Measurements from ENCODE around the gene PHKG2.
"Not testable (repeated sequence)": the region's sequence is repeated elsewhere in the genome, so short reads cannot be mapped to it uniquely, and the experiment has no call there.

The PHKG2 gene, protein sequence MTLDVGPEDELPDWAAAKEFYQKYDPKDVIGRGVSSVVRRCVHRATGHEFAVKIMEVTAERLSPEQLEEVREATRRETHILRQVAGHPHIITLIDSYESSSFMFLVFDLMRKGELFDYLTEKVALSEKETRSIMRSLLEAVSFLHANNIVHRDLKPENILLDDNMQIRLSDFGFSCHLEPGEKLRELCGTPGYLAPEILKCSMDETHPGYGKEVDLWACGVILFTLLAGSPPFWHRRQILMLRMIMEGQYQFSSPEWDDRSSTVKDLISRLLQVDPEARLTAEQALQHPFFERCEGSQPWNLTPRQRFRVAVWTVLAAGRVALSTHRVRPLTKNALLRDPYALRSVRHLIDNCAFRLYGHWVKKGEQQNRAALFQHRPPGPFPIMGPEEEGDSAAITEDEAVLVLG

DNA sequence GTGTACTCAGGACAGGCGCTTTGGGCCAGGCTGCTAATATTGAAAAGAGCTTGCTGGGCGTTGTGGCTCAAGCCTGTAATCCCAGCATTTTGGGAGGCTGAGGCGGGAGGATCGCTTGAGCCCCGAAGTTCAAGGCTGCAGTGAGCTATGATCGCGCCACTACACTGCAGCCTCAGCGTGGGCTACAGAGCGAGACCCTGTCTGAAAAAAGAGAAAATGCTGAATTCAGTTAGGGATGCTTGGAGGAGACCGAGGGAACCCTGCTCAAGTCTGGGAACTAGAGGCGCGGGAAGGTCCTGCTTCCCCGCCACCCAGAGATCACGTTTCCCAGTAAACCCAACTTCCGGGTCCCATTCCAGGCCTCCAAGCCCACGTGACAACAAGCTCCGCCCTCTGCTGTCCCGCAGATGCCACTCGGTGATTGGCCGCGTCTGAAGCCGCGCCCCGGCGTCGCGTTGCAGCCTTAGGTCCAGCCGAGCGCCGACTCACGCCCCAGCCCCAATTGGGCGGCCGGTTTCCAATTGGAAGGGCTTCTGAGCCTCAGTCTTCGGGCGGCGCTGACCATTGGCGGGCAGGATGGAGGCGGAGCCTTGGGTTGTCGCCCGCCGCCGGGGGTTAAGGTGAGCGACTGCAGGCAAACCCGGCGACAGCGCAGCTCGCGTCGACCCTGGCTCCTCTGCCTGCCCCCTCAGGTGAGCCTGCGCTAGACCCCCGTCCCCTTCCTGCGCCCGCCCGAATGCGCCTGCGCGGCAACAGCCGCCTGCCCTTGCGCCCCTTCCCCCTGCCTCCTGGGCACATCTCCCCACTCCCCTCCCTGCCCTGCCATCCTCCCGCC, at the start of gene PHKG2:
TSS of gene PHKG2 (plus strand) at position 627 of the 835 bp plus-strand sequence. CDS start 396 bp downstream, outside the sequence.
- DNase-seq: peak; percentile 99

- peak; percentile 48 for DNase-seq
Observed at GRCh38 chr16:30698816-30699614, 49.2 kb upstream of the PHKG2 start, which contains the start of gene SRCAP. Gene SRCAP (plus strand): TSS chr16:30699171. CDS start chr16:30700825, 1,654 bp downstream.

- no peak for DNase-seq
Observed at GRCh38 chr16:30699615-30700099, 48.6 kb upstream of the PHKG2 start.

DNA sequence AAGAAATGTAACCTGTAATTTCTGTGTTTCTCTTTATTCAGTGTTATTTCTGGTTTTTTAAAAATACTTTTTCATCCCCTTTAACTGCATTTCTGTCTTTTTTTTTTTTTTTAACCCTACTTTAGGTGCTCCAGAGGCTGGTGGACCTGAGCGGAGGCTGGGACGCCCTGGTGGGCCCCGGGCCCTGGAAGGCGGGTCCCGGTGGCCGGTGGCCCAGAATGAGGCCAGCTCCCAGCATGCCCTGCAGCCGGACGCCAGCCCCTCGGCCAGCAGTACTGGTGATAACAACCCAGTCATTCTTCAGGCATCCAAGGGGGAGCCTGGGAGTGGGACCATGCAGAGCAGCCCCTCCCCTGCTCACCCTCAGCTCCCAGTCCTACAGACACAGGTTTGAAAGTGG, 47.7 kb upstream of the PHKG2 start:
- no peak for DNase-seq

- DNase-seq: no peak
Observed at GRCh38 chr16:30700971-30701370, 47.3 kb upstream of the PHKG2 start.

- not testable (repeated sequence) for DNase-seq
Observed at GRCh38 chr16:30703071-30703470, 45.2 kb upstream of the PHKG2 start.

DNA sequence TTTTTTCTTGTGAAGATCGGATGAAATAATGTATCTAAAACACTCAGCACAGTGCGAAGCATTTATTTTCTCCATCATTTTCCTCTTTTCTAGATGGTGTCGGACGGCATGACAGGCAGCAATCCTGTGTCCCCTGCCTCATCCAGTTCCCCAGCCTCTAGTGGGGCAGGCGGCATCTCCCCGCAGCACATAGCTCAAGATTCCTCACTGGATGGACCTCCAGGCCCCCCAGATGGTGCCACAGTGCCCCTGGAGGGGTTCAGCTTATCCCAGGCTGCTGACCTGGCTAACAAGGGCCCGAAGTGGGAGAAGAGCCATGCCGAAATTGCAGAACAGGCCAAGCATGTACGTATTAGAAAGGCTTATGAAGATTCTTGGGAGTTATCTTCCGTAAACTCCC, 44.3 kb upstream of the PHKG2 start:
- DNase-seq: no peak

- no peak for DNase-seq
Observed at GRCh38 chr16:30706046-30706445, 42.2 kb upstream of the PHKG2 start.

- DNase-seq: no peak
Observed at GRCh38 chr16:30710971-30711370, 37.3 kb upstream of the PHKG2 start.

DNA sequence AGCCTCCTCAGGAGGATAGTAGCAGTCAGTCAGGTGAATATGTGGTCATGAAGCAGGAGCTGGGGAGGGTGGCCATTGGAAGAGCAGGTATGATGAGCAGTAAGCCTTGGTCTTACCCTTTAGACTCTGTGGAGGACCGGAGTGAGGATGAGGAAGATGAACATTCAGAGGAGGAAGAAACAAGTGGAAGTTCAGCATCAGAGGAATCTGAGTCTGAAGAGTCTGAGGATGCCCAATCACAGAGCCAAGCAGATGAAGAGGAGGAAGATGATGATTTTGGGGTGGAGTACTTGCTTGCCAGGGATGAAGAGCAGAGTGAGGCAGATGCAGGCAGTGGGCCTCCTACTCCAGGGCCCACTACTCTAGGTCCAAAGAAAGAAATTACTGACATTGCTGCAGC, 36.5 kb upstream of the PHKG2 start:
- no peak for DNase-seq

DNA sequence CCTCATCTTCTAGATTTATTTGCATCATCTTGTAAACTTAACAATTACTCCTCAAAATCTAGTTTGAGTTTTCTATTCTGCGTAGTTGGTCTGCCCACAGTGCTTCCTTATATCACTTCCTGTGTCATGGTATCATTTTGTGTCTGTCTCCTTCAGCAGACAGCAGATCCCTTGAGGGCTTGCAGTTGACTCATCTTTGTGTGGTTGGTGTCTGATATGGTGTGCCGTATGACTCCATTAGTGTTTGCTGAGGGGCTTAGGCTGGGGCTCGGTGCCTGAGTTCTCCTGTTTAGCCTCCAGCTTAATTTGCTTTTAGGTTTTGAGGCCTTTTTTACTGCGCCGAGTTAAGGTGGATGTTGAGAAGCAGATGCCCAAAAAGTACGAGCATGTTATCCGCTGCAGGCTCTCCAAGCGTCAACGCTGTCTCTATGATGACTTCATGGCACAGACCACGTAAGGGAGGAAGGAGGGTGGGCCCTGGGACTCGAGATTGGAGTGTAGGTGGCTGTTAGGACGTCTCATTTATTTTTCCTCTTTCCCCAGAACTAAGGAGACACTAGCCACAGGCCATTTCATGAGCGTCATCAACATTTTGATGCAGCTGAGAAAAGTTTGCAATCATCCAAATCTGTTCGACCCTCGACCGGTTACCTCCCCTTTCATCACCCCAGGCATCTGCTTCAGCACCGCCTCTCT, 32.3 kb upstream of the PHKG2 start:
- DNase-seq: no peak

DNA sequence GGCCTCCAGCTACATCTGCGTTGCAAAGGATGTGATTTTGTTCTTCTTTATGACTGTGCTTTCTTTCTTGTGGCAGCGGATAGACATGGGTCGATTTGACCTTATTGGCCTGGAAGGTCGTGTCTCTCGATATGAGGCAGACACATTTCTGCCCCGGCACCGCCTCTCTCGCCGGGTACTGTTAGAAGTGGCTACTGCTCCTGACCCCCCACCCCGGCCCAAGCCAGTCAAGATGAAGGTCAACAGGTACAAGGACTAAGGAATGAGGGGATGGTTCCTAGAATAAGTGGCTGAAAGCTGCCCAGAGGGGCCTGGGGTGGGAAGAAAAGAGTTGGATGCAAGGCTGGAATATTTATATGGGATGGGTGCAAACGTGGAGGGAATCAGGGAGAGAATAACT, 28.1 kb upstream of the PHKG2 start:
- no peak for DNase-seq

- no peak for DNase-seq
Observed at GRCh38 chr16:30720694-30721093, 27.5 kb upstream of the PHKG2 start.

- DNase-seq: no peak
Observed at GRCh38 chr16:30721167-30721566, 27.1 kb upstream of the PHKG2 start.

DNA sequence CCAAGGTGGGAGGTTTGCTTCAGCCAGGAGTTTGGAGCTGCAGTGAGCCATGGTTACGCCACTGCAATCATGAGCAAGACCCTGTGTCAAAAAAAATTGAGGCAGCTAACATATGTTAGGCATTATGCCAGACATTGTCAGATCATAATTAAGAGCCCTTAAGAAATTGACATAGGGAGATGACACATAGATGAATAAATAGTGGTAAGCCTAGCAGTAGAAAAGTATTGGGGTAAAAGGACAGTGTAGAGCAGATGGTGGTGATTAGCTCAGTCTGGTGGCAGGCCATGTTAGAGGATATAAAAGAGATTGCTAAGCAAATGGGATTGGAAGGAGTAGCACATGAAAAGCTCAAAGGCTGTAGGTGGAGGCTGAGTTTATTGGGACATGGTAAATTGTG, 26.6 kb upstream of the PHKG2 start:
- no peak for DNase-seq

GRCh38 chr16:30722443-30722842, 25.8 kb upstream of the PHKG2 start:
- no peak for DNase-seq

DNA sequence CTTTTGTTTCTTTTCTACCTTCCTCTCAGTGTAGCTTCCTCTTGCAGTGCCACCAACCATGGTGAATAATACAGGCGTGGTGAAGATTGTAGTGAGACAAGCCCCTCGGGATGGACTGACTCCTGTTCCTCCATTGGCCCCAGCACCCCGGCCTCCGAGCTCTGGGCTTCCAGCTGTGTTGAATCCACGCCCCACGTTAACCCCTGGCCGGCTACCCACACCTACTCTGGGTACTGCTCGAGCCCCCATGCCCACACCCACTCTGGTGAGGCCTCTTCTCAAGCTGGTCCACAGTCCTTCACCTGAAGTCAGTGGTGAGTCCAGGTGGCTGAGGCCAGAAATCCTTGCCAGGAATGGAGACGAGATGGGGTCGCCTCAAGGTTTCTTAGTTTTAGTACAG, 25.3 kb upstream of the PHKG2 start:
- DNase-seq: no peak

DNA sequence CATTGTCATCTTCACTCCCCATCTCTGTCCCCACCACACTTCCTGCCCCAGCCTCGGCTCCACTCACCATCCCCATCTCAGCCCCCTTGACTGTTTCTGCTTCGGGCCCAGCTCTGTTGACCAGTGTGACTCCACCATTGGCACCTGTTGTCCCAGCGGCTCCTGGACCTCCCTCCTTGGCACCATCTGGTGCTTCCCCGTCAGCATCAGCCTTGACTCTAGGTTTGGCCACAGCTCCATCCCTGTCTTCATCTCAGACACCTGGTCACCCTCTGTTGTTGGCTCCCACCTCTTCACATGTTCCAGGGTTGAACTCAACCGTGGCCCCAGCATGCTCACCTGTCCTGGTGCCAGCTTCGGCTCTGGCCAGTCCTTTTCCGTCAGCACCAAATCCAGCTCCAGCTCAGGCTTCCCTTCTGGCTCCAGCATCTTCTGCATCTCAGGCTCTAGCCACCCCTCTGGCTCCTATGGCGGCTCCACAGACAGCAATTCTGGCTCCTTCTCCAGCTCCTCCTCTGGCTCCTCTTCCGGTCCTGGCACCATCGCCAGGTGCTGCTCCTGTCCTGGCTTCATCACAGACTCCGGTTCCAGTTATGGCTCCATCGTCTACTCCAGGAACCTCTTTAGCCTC, 24.4 kb upstream of the PHKG2 start:
- no peak for DNase-seq

DNA sequence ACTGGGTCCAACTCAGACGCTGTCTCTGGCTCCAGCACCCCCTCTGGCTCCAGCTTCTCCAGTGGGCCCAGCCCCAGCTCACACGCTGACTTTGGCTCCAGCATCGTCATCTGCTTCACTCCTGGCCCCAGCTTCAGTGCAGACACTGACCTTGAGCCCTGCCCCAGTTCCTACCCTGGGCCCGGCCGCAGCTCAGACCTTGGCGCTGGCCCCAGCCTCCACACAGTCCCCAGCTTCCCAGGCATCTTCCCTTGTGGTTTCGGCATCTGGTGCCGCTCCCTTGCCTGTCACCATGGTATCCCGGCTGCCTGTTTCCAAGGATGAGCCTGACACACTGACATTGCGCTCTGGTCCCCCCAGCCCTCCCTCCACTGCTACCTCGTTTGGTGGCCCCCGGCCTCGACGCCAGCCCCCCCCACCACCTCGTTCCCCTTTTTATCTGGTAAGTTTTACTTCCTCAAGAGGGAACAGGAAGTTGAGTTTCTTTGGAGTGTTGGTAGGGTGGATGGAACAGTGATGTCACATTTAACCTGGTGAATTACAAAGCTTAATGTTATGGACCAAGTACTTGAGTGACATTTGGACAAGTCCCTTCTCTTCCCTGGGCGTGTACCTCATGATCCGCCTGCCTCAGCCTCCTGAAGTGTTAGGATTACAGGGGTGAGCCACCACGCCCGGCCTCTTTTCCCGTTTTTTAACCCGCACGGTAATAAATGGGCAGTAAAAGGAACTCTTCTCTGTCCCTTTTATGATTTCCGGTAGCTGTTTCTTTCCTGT, 23.4 kb upstream of the PHKG2 start:
- DNase-seq: no peak

- no peak for DNase-seq
Observed at GRCh38 chr16:30725418-30725792, 22.8 kb upstream of the PHKG2 start.

- DNase-seq: no peak
Observed at GRCh38 chr16:30728321-30728720, 19.9 kb upstream of the PHKG2 start.

All from SHP77 treated with DMSO at 0.1 percent for 48 hours (cell line).